ENCODE results near the gene CFAP47.

- no peak for TF ChIP-seq EP300 (IDR thresholded peaks at IDR 0.05)
- TF ChIP-seq POLR2A (IDR thresholded peaks at IDR 0.05): no peak
Observed at GRCh38 chrX:36199928-36200327, 280.4 kb downstream of the CFAP47 start.

All from ovary (tissue), 1 donor.